Osteocyte (in vitro differentiated cells): ENCODE data around the gene MMS19. TPM values are rescaled to one million over a fixed set of nuclear protein-coding genes. Genes with fewer than 3 reads are reported as not detected.

Source experiments
- DNase-seq: peaks from one replicate; pipeline ENCODE4 v3.0.0; 2021; ENCODE audit warnings: mixed read lengths; ENCODE audit not compliant: unreplicated experiment; ENCODE audit errors: extremely low spot score
- H3K27ac Mint-ChIP-seq: one replicate; pipeline ENCODE4 v1.8.0; 2021; ENCODE audit warnings: mild to moderate bottlenecking, mixed read lengths; ENCODE audit not compliant: unreplicated experiment
- H3K27me3 Mint-ChIP-seq: one replicate; pipeline ENCODE4 v1.8.0; 2021; ENCODE audit warnings: mixed read lengths; ENCODE audit not compliant: unreplicated experiment
- H3K36me3 Mint-ChIP-seq: one replicate; pipeline ENCODE4 v1.8.0; 2021; ENCODE audit warnings: mixed read lengths; ENCODE audit not compliant: unreplicated experiment
- H3K4me1 Mint-ChIP-seq: one replicate; pipeline ENCODE4 v1.8.0; 2021; ENCODE audit warnings: mixed read lengths; ENCODE audit not compliant: unreplicated experiment
- H3K4me3 Mint-ChIP-seq: one replicate; pipeline ENCODE4 v1.8.0; 2021; ENCODE audit warnings: mild to moderate bottlenecking, moderate library complexity, mixed read lengths; ENCODE audit not compliant: unreplicated experiment
- H3K9me3 Mint-ChIP-seq: one replicate; pipeline ENCODE4 v1.8.0; 2021; ENCODE audit warnings: mixed read lengths; ENCODE audit not compliant: unreplicated experiment
- total RNA-seq: library from RNA; stranded (reverse); gene quantifications from 2 replicates; pipeline ENCODE4 v1.2.1, GENCODE V29; 2021
- TF ChIP-seq, protein P1 (sequence below): fragments of 200-600 bp; sonication (generic); IDR thresholded peaks from 2 replicates; pipeline ENCODE4 v1.5.0; 2021; ENCODE audit warnings: antibody characterized with exemption, mild to moderate bottlenecking, moderate library complexity

MMS19 gene
- total RNA-seq, 1 donor from 2014 or later = 71.1 TPM

DNA sequence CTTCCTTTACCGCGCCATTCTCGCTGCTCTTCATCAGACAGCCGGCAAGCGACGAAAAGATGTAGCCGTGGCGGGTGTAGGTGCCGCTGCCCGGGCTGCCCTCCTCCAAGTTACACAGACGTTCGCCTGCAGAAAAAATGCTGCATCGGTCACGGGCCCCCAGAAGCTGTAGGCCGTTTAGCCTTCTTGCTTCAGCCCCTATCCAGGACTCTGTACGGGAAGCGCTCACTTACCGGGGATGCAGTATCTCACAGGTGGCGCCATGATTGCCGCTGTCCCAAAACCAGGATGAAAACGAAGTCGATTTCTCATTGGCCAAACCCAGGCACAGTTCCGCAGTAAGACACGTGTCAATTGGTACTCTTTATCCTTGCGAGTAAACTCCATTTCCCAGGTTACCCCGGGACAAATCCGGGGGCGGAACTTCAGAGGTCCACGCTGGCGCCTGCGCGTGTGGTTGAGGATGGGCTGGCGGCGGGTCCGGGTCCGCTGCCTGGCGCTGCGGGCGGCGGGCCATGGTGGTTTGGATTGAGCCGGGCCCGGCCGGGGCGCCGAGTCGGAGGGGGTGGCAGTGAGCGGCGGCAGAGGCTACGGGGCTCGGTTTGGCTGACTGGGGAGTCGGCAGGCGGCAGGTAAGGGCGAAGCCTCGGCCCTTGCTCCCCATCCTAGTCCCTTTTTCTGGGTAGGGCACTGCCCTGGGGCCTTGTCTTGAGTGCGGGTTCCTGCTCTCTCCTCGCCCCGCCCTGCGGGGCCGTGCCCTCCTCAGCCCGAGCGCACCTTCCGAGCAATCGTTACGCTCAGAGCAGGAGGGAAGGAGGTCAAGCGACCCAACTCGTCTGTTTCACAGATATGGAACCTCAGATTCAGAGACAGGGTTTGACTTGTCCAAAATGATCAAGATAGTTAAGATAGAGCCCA lies 52.2 kb downstream of the MMS19 start, which contains the start of the genes EXOSC1 and ZDHHC16:
TSS of gene EXOSC1 (minus strand) at position 285 of the 918 bp plus-strand sequence. CDS start at position 264, 21 bp downstream.
TSS of gene ZDHHC16 (plus strand) at position 454 of the 918 bp plus-strand sequence. CDS start 5,501 bp downstream, outside the sequence.
- Mint-ChIP-seq H3K36me3 (peaks cover 7% of the 10 kb centered on the region), H3K27ac (peak within 1 kb of the TSS; percentile 74), H3K27me3 (no peaks in the 10 kb centered on the region), H3K4me3 (peak within 1 kb of the TSS; percentile 97), H3K9me3 (no peaks in the 10 kb centered on the region), H3K4me1 (peaks cover 35% of the 10 kb centered on the region)
- TF ChIP-seq, protein P1, sequence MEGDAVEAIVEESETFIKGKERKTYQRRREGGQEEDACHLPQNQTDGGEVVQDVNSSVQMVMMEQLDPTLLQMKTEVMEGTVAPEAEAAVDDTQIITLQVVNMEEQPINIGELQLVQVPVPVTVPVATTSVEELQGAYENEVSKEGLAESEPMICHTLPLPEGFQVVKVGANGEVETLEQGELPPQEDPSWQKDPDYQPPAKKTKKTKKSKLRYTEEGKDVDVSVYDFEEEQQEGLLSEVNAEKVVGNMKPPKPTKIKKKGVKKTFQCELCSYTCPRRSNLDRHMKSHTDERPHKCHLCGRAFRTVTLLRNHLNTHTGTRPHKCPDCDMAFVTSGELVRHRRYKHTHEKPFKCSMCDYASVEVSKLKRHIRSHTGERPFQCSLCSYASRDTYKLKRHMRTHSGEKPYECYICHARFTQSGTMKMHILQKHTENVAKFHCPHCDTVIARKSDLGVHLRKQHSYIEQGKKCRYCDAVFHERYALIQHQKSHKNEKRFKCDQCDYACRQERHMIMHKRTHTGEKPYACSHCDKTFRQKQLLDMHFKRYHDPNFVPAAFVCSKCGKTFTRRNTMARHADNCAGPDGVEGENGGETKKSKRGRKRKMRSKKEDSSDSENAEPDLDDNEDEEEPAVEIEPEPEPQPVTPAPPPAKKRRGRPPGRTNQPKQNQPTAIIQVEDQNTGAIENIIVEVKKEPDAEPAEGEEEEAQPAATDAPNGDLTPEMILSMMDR = peak; percentile 28
- peak; percentile 96 for DNase-seq

DNA sequence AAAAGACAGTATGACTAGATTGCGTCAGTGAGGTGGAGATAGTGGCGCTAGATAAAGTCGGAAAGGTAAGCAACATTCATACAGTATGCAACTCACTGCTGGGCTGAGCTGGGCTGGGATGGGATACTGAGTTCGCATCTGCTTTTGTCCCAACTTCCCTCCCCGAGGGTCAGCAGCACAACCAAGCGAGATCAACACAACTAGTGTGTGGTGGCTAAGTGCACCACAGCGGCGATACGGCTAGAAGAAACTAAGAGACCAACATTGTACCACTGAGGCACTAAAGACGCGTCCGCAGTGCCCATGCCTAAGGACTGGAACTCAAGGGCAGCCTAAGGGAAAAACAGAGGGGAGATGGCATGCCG lies 52.9 kb downstream of the MMS19 start:
- TF ChIP-seq, protein P1 = no peak
- Mint-ChIP-seq H3K4me3 (peak overlapping the region; percentile 97), H3K27me3 (no peaks in the 10 kb centered on the region), H3K9me3 (no peaks in the 10 kb centered on the region), H3K36me3 (peaks cover 9% of the 10 kb centered on the region), H3K27ac (peak overlapping the region; percentile 74), H3K4me1 (peaks cover 31% of the 10 kb centered on the region)
- no peak for DNase-seq

DNA sequence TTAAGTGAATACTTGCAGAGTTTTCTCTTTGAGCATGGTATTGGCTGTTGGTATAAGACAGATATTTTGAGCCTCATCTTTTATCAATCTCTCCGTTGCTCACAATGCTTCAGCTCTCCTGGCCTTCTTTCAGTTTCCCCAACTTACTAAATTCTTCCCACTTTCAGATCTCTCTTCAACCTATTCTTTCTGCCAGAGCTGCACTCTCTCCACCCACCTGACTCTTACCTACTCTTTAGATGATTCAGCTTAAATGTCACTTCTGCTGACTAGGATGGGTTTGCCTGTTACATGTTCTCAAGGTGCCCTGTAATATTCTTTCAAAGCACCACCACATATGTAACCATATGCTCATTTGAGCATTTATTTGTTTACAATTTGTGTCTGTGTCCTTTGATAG lies 54.0 kb downstream of the MMS19 start:
- Mint-ChIP-seq H3K9me3 (no peaks in the 10 kb centered on the region), H3K4me1 (peaks cover 31% of the 10 kb centered on the region), H3K4me3 (peak overlapping the region; percentile 97), H3K27me3 (no peaks in the 10 kb centered on the region), H3K27ac (no peak overlapping the region), H3K36me3 (peaks cover 9% of the 10 kb centered on the region)
- no peak for DNase-seq
- TF ChIP-seq, protein P1 = no peak

DNA sequence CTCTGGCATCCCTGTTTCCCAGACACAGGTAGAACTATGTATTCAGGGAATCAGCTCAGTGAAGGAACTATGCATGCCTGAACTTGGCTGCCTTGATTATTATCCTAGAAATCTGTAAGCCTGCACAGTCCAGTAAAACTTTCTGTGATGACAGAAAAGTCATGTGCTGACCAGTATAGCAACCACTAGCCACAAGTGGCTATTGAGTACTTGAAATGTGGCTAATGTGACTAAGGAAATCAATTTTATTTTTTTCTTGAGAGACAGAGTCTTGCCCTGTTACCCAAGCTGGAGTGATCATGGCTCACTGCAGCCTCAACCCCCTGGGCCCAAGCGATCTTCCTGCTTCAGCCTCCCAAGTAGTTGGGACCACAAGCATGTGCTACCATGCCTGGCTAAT lies 55.9 kb downstream of the MMS19 start:
- H3K4me3 Mint-ChIP-seq = no peak overlapping the region
- H3K27me3 Mint-ChIP-seq = no peaks in the 10 kb centered on the region
- H3K9me3 Mint-ChIP-seq = no peaks in the 10 kb centered on the region
- H3K4me1 Mint-ChIP-seq = peaks cover 19% of the 10 kb centered on the region
- TF ChIP-seq, protein P1 = no peak
- peaks cover 14% of the 10 kb centered on the region for H3K36me3 Mint-ChIP-seq
- DNase-seq = no peak
- H3K27ac Mint-ChIP-seq = no peak overlapping the region

DNA sequence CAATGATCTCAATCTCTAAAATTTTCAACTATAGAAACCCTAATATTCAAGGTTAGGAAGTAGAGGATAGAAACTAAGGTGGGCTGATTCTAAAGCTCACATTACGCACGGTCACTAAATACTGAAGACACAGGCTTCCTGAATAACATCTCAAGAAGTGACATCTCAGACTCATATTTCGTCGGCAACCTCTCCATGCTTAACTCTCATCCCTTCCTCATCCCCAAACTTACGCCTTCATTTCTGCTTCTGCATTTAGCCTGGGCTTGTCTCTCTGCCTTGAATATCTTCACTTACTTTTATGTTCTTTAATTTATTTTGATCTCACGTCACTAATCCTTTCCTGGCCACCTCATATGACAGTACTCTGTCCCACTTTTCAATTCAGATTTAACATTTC lies 63.0 kb downstream of the MMS19 start:
- H3K36me3 Mint-ChIP-seq = peaks cover 25% of the 10 kb centered on the region
- DNase-seq = no peak
- no peaks in the 10 kb centered on the region for H3K27me3 Mint-ChIP-seq
- H3K4me1 Mint-ChIP-seq = no peaks in the 10 kb centered on the region
- H3K9me3 Mint-ChIP-seq = no peaks in the 10 kb centered on the region
- TF ChIP-seq, protein P1 = no peak
- no peak overlapping the region for H3K4me3 Mint-ChIP-seq
- H3K27ac Mint-ChIP-seq = peak overlapping the region; percentile 48
